GM19351 (cell line): ENCODE data around the gene PASD1.
"Not testable (repeated sequence)": the region's sequence is repeated elsewhere in the genome, so short reads cannot be mapped to it uniquely, and the experiment has no call there.

Source experiments
- ATAC-seq: cut with Tn5 transposase; IDR thresholded peaks from one replicate; pipeline ENCODE4 v1.9.1; 2021; ENCODE audit warnings: mild to moderate bottlenecking, moderate library complexity; ENCODE audit not compliant: unreplicated experiment

The PASD1 gene

GRCh38 chrX:151563449-151563848, at the start of gene PASD1:
TSS of gene PASD1 (plus strand) at chrX:151563675. CDS start at chrX:151601554, 37,879 bp downstream.
- no peak for ATAC-seq

GRCh38 chrX:151515237-151515636, 48.2 kb upstream of the PASD1 start:
- no peak for ATAC-seq

GRCh38 chrX:151516538-151517187, 46.8 kb upstream of the PASD1 start:
- ATAC-seq: no peak

- ATAC-seq: no peak
Measured at GRCh38 chrX:151517421-151517820, 46.1 kb upstream of the PASD1 start.

GRCh38 chrX:151523351-151523750, 40.1 kb upstream of the PASD1 start:
- ATAC-seq: no peak

- no peak for ATAC-seq
Measured at GRCh38 chrX:151536571-151536970, 26.9 kb upstream of the PASD1 start.

GRCh38 chrX:151537572-151537971, 25.9 kb upstream of the PASD1 start:
- no peak for ATAC-seq

- ATAC-seq: no peak
Measured at GRCh38 chrX:151538190-151539122, 25.0 kb upstream of the PASD1 start.

GRCh38 chrX:151543706-151544105, 19.8 kb upstream of the PASD1 start:
- ATAC-seq: no peak

- not testable (repeated sequence) for ATAC-seq
Measured at GRCh38 chrX:151546226-151546625, 17.2 kb upstream of the PASD1 start.

GRCh38 chrX:151551176-151551575, 12.3 kb upstream of the PASD1 start:
- not testable (repeated sequence) for ATAC-seq

GRCh38 chrX:151552743-151553142, 10.7 kb upstream of the PASD1 start:
- ATAC-seq: no peak

GRCh38 chrX:151555301-151555700, 8.2 kb upstream of the PASD1 start:
- not testable (repeated sequence) for ATAC-seq

GRCh38 chrX:151562485-151562884, 990 bp upstream of the PASD1 start:
- not testable (repeated sequence) for ATAC-seq

- ATAC-seq: not testable (repeated sequence)
Measured at GRCh38 chrX:151563003-151563402, 472 bp upstream of the PASD1 start.

- no peak for ATAC-seq
Measured at GRCh38 chrX:151564035-151564434, 560 bp downstream of the PASD1 start.

- not testable (repeated sequence) for ATAC-seq
Measured at GRCh38 chrX:151566872-151567271, 3.4 kb downstream of the PASD1 start.

- ATAC-seq: no peak
Measured at GRCh38 chrX:151570561-151570960, 7.1 kb downstream of the PASD1 start.

- ATAC-seq: not testable (repeated sequence)
Measured at GRCh38 chrX:151593384-151593783, 29.9 kb downstream of the PASD1 start.

GRCh38 chrX:151596282-151596681, 32.8 kb downstream of the PASD1 start:
- no peak for ATAC-seq

- no peak for ATAC-seq
Measured at GRCh38 chrX:151604931-151605330, 41.5 kb downstream of the PASD1 start.

GRCh38 chrX:151609222-151609621, 45.7 kb downstream of the PASD1 start:
- ATAC-seq: no peak
